GM21381 (cell line): Measurements from ENCODE around the gene C1QTNF8.

Experiments used
- ATAC-seq: cut with Tn5 transposase; IDR thresholded peaks from one replicate; pipeline ENCODE4 v1.9.1; 2021; ENCODE audit warnings: mild to moderate bottlenecking, moderate library complexity; ENCODE audit not compliant: unreplicated experiment

The C1QTNF8 gene

GRCh38 chr16:1049113-1049975, 46.7 kb downstream of the C1QTNF8 start:
- ATAC-seq = no peak

- no peak for ATAC-seq
These were observed 47.5 kb downstream of the C1QTNF8 start for GRCh38 chr16:1048442-1049112.

- ATAC-seq = no peak
These were observed 48.2 kb downstream of the C1QTNF8 start for GRCh38 chr16:1047801-1048200.

- no peak for ATAC-seq
These were observed 48.9 kb downstream of the C1QTNF8 start for GRCh38 chr16:1047123-1047522.

- no peak for ATAC-seq
These were observed 49.8 kb downstream of the C1QTNF8 start for GRCh38 chr16:1045993-1046911.

- ATAC-seq = no peak
These were observed 50.6 kb downstream of the C1QTNF8 start for GRCh38 chr16:1045310-1045992.

- no peak for ATAC-seq
These were observed 51.4 kb downstream of the C1QTNF8 start for GRCh38 chr16:1044460-1045309.

- no peak for ATAC-seq
These were observed 52.1 kb downstream of the C1QTNF8 start for GRCh38 chr16:1043881-1044451.

- ATAC-seq = no peak
These were observed 53.2 kb downstream of the C1QTNF8 start for GRCh38 chr16:1042866-1043265.

GRCh38 chr16:1042049-1042744, 53.8 kb downstream of the C1QTNF8 start:
- ATAC-seq = no peak

GRCh38 chr16:1040346-1040745, 55.7 kb downstream of the C1QTNF8 start:
- no peak for ATAC-seq

- ATAC-seq = no peak
These were observed 56.3 kb downstream of the C1QTNF8 start for GRCh38 chr16:1039762-1040161.

GRCh38 chr16:1038932-1039331, 57.1 kb downstream of the C1QTNF8 start:
- no peak for ATAC-seq
